GM18502 (cell line): ENCODE measurements around the gene ZNF618.
A peak's percentile ranks its signal among the peaks of the same experiment; 100 is the strongest.

Experiments
- ATAC-seq: cut with Tn5 transposase; IDR thresholded peaks from one replicate; pipeline ENCODE4 v1.9.1; 2021; ENCODE audit warnings: mild to moderate bottlenecking; ENCODE audit not compliant: unreplicated experiment, poor library complexity

ZNF618 gene

GRCh38 chr9:113876151-113876992, at the start of gene ZNF618:
ZNF618 (plus strand) TSS chr9:113876309; CDS start chr9:113876381, 72 bp downstream.
- ATAC-seq, result peak; percentile 48

GRCh38 chr9:113828221-113828620, 47.9 kb upstream of the ZNF618 start:
- ATAC-seq, result no peak

- no peak for ATAC-seq
Measured at GRCh38 chr9:113837334-113837733, 38.8 kb upstream of the ZNF618 start.

GRCh38 chr9:113842086-113842485, 34.0 kb upstream of the ZNF618 start:
- ATAC-seq, result no peak

- no peak for ATAC-seq
Measured at GRCh38 chr9:113844466-113844865, 31.6 kb upstream of the ZNF618 start.

- ATAC-seq, result no peak
Measured at GRCh38 chr9:113851359-113851758, 24.8 kb upstream of the ZNF618 start.

- no peak for ATAC-seq
Measured at GRCh38 chr9:113851873-113852272, 24.2 kb upstream of the ZNF618 start.

- no peak for ATAC-seq
Measured at GRCh38 chr9:113853333-113853732, 22.8 kb upstream of the ZNF618 start.

GRCh38 chr9:113854310-113854709, 21.8 kb upstream of the ZNF618 start:
- ATAC-seq, result no peak

GRCh38 chr9:113857875-113858274, 18.2 kb upstream of the ZNF618 start:
- no peak for ATAC-seq

GRCh38 chr9:113858282-113858681, 17.8 kb upstream of the ZNF618 start:
- ATAC-seq, result no peak

GRCh38 chr9:113863345-113863744, 12.8 kb upstream of the ZNF618 start:
- ATAC-seq, result no peak

GRCh38 chr9:113868501-113868900, 7.6 kb upstream of the ZNF618 start:
- no peak for ATAC-seq

- ATAC-seq, result no peak
Measured at GRCh38 chr9:113872485-113873143, 3.5 kb upstream of the ZNF618 start.

GRCh38 chr9:113873446-113873845, 2.7 kb upstream of the ZNF618 start:
- no peak for ATAC-seq

GRCh38 chr9:113873926-113874325, 2.2 kb upstream of the ZNF618 start:
- ATAC-seq, result no peak

GRCh38 chr9:113875459-113876150, 504 bp upstream of the ZNF618 start:
- ATAC-seq, result peak; percentile 12

- ATAC-seq, result no peak
Measured at GRCh38 chr9:113876993-113877368, 872 bp downstream of the ZNF618 start.

- ATAC-seq, result no peak
Measured at GRCh38 chr9:113879318-113879717, 3.2 kb downstream of the ZNF618 start.

GRCh38 chr9:113879911-113880310, 3.8 kb downstream of the ZNF618 start:
- ATAC-seq, result no peak

- no peak for ATAC-seq
Measured at GRCh38 chr9:113882181-113882580, 6.1 kb downstream of the ZNF618 start.
